NCI-H1048 (cell line): ENCODE measurements around the gene ZNF74.
A peak's percentile ranks its signal among the peaks of the same experiment; 100 is the strongest.
"Not testable (repeated sequence)": the region's sequence is repeated elsewhere in the genome, so short reads cannot be mapped to it uniquely, and the experiment has no call there.

Experiments
- DNase-seq: peaks from one replicate; lab custom pipeline; 2025; lab: John Stamatoyannopoulos, UW

Gene ZNF74

DNA sequence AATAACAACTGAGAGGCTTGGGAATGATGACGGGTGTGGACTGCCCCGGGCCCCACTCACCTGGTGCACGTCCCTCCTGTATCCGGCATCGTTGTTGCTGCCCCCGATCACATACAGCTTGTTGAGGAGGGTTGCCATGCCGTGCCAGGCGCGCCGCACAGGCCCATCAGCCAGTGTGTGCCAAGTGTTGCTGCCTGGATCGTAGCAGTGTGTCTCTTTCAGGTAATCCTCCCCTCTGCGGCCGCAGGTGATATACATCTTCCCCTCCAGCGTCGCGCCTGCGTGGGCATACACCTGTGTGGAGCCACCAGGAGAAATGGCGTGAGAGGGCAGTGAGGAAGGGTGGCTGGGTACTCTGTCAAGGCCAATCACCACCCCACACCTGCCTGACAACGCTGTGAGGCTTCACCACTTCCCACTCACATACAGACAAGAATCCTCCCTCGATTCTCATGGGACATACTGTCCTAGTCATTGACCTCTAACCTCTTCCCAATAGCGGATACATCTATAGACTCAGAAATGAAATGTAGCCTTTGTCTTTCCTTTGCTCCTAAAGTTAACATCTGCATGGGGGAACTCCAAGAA, 52.5 kb downstream of the ZNF74 start:
- no peak for DNase-seq

DNA sequence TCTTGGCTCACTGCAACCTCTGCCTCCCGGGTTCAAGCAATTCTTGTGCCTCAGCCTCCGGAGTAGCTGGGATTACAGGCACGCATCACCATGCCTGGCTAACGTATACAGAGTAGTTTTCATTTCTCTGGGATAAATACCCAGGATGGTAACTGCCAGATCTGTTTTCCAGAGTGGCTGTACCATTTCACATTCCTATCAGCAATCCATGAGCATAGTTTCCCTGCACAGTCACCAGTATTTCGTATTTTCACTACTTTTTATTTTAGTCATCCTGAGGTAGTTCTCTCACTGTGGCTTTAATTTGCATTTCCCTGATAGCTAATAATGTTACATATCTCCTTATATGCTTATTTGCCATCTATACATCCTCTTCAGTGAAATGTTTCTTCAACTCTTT, 54.7 kb downstream of the ZNF74 start:
- DNase-seq = no peak

DNA sequence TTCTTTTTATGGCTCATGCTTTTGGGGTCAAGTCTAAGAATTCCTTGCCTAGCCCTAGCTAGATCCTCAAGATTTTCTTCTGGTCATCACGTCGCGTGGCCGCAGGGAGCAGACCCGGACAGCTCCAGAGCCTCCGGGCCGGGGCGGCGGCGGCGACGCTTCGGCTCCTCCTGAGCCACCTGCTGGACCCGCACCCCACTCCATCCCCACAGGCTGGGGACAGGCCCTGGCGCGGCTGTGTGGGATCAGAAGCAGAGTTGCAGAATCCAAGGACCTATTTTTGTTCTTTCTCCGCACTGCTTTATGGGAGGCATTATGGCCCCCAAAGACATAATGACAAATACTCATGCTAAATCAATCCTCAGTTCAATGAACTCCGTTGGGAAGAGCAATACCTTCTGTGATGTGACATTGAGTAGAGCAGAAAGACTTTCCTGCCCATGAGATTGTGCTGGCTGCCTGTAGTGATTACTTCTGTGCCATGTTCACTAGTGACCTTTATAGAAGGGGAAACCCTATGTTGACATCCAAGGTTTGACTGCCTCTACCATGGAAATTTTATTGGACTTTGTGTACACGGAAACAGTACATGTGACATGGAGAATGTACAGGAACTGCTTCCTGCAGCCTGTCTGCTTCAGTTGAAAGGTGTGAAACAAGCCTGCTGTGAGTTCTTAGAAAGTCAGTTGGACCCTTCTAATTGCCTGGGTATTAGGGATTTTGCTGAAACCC, 56.0 kb downstream of the ZNF74 start:
- no peak for DNase-seq

DNA sequence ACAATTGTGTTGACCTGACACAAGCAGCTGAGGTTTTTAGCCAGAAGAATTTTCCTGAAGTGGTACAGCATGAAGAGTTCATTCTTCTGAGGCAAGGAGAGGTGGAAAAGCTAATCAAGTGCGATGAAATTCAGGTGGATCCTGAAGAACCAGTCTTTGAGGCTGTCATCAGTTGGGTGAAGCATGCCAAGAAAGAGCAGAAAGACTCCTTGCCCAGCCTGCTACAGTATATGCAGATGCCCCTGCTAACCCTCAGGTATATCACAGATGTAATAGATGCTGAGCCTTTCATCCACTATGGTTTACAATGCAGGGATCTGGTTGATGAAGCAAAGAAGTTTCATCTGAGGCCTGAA, 56.6 kb downstream of the ZNF74 start:
- DNase-seq = no peak

DNA sequence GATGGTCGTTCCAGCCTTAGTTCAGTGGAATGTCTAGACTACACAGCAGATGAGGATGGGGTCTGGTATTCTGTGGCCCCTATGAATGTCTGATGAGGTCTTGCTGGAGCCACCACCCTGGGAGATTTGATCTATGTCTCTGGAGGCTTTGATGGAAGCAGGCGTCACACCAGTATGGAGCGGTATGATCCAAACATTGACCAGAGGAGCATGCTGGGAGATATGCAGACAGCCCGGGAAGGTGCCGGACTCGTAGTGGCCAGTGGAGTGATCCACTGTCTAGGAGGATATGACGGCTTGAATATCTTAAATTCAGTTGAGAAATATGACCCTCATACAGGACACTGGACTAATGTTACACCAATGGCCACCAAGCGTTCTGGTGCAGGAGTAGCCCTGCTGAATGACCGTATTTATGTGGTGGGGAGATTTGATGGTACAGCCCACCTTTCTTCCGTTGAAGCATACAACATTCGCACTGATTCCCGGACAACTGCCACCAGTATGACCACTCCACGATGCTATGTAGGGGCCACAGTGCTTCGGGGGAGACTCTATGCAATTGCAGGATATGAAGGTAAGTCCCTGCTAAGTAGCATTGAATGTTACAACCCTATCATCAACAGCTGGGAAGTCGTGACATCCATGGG, 57.3 kb downstream of the ZNF74 start:
- not testable (repeated sequence) for DNase-seq

DNA sequence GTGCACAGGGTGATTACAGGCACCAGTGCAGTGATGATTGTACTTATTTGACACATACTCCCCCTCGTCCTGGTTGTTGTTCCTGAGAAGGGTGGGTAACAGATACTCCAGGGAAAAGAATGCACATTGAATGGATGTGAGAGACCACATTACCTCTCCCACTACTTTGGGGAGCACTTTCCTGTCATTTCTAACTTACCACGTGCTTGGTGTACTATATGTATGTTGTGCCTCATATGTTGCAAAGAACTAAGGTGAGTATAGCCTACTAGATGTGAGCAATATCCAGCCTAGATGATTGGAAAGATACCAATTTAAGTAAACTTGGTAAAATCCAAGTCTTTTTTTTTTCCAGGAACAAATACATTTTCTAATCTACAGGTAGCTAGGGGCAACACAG, 58.0 kb downstream of the ZNF74 start:
- no peak for DNase-seq

DNA sequence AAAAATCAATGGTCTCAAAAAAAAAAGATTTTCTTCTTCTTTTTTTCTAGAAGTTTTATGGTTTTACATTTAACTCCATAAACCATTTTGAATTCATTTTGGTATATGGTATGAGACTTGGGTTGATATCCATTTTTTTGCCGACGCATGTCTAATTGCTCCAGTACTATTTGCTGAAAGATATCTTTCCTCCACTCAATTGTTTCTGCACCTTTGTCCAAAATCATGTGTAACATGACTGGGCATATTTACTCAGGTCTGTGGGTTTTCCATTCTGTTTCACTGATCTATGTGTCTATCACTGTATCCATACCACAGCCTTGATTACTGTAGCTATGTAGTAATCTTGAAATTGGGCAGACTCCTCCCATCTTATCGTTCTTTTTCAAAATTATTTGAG, 59.3 kb downstream of the ZNF74 start:
- DNase-seq = no peak

DNA sequence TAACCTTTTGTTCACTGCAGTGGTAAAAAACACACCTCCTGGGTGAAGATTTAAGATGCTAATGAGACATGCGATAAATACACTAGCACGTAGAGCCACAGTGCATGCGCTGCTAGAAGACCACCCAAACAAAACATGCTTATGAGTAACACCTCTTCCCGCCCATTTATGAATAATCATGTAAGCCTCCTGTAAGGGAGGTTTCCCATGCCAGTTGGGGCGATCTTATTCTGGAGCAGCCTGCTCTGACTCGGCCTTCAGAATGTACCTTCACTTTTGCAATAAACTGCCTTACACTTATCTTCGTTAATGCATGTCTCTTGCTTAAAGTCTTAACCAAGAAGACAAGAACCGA, 61.7 kb downstream of the ZNF74 start:
- no peak for DNase-seq

DNA sequence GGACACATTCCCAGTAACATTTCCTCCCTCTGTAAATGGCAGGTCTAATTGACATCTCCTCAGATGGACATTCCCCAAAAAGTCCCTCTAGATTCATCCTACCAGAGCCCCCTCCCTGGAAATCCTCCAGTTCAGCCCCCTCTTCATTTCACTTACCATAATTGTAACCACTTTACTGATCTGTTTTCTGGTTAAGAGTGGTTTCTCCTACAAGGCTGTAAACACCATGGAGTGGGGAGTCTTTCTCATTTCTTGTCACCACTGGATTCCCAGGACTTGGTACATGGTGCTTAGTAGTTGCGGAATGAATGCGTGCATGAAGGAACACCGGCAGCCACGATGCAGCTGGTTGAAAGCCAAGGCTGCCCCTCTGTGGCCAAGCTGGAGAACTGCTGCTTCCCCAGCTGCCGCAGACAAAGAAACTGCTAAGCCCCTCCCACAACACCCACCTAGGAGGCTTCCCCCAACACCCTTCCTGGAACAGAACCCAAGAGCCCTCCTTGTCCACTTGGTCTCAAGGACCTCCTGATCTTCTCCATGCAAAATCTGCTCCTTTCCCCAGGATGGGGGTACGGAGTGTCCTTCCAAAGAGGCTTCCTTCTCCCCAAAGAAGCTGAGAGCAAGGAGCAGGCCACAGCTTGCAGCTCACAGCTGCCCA, 62.2 kb downstream of the ZNF74 start:
- peak; percentile 75 for DNase-seq

DNA sequence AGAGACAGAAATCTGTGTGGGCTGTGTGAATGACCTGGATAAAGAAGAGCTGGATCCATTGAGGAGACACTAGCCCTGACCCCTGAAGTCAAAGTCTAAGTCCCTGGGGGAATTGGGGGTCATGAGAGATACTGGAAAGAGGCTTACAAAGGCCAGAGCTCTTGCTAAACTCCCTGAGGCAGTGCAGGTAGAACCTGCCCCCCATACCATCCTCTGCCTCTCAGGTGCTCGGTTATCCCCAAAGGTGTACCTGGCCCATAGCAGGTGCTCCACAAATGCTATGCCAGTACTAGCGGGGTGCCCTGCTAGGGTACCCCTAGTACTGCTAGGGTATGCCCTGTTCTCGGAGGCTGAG, 62.7 kb downstream of the ZNF74 start:
- no peak for DNase-seq

DNA sequence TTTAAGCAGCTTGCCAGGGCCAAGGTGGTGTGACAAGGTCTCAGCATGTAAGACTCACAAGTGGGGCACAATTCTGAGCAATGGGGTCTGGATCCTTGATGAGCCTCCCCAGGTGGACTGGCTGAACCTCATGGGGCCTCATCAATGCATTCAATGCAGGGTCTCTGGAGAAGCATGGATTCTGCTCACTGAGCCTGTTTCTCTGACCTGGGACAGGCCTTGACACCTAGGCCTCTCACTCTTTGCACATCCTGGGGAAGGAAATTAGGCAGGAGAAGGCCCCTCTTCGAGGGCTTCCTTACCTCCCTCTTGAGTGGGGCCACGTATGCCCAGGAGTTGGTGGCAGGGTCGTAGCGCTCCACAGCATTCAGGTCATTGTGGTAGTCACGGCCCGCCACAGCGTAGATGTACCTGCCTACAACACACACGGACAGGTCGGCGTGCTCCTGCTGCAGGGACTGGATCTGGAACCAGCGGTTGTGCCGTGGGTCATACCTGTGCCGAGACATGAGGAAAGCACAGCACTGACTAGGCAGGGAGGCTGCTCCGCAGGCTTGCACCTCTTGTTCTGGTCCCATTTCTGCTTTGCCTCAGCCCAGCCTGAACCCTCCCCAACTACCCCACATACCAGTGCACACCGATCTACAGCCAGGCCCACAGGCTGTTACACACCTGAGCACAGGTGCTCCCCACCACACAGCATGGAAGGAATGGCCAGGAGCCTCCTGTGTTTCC, 63.7 kb downstream of the ZNF74 start:
- DNase-seq = no peak
